CD4-positive, alpha-beta T cell treated with Interleukin-15 for 4 hours (primary cell): ENCODE results near the gene OVOL1.
A peak's percentile ranks its signal among the peaks of the same experiment; 100 is the strongest.

Source experiments
- DNase-seq: peaks from one replicate; pipeline ENCODE4 v3.0.0-alpha.2; 2020; ENCODE audit warnings: low spot score

Gene OVOL1

GRCh38 chr11:65777821-65778361, 9.0 kb upstream of the OVOL1 start:
- no peak for DNase-seq

GRCh38 chr11:65778431-65778900, 8.4 kb upstream of the OVOL1 start:
- no peak for DNase-seq

GRCh38 chr11:65778901-65779668, 7.8 kb upstream of the OVOL1 start:
- no peak for DNase-seq

- DNase-seq = no peak
These were observed 7.3 kb upstream of the OVOL1 start for GRCh38 chr11:65779669-65779918.

- DNase-seq = peak; percentile 75
These were observed 6.7 kb upstream of the OVOL1 start for GRCh38 chr11:65779919-65780769.

GRCh38 chr11:65780770-65781151, 6.1 kb upstream of the OVOL1 start, which contains the start of gene AP5B1:
AP5B1 (minus strand) TSS chr11:65780976; CDS start chr11:65780591, 385 bp downstream.
- DNase-seq = peak; percentile 69

GRCh38 chr11:65781152-65781961, 5.5 kb upstream of the OVOL1 start:
- DNase-seq = no peak

- no peak for DNase-seq
These were observed 4.7 kb upstream of the OVOL1 start for GRCh38 chr11:65781962-65782815.

- no peak for DNase-seq
These were observed 4.0 kb upstream of the OVOL1 start for GRCh38 chr11:65782816-65783228.

GRCh38 chr11:65785319-65786007, 1.4 kb upstream of the OVOL1 start:
- DNase-seq = no peak

- DNase-seq = no peak
These were observed 666 bp upstream of the OVOL1 start for GRCh38 chr11:65786008-65786785.

GRCh38 chr11:65787649-65788622, 1.1 kb downstream of the OVOL1 start:
- no peak for DNase-seq

- no peak for DNase-seq
These were observed 2.0 kb downstream of the OVOL1 start for GRCh38 chr11:65788821-65789220.

- no peak for DNase-seq
These were observed 2.6 kb downstream of the OVOL1 start for GRCh38 chr11:65789230-65790103.

- DNase-seq = no peak
These were observed 3.4 kb downstream of the OVOL1 start for GRCh38 chr11:65790104-65790901.

GRCh38 chr11:65790902-65791650, 4.2 kb downstream of the OVOL1 start:
- no peak for DNase-seq
